ENCODE data around the gene FLT4. TPM values are rescaled to one million over a fixed set of nuclear protein-coding genes. Genes with fewer than 3 reads are reported as not detected.
A peak's percentile ranks its signal among the peaks of the same experiment; 100 is the strongest.

FLT4 gene
- total and polyA plus RNA-seq, 9 of the 15 experiments (the other 6 are each of a cell fraction or from before 2014, with no cell fraction given), result 0.01 to 0.42 (median 0.14) TPM; not detected in 2

GRCh38 chr5:180553530-180553929 lies 95.9 kb downstream of the FLT4 start (continued):
- no peak for TF ChIP-seq JUN (IDR thresholded peaks at IDR 0.05; ENCODE audit: borderline replicate concordance, low read depth, low read length)
- no peak for TF ChIP-seq JUN (CRISPR knock-in tag; IDR thresholded peaks at IDR 0.05; ENCODE audit: borderline replicate concordance)
- no peak for TF ChIP-seq THRB (CRISPR knock-in tag; conservative IDR thresholded peaks at IDR 0.05)
- no peak for TF ChIP-seq ZNF717 (CRISPR knock-in tag; IDR thresholded peaks at IDR 0.05)
- no peak for TF ChIP-seq BACH1 (tag; IDR thresholded peaks at IDR 0.05)
- TF ChIP-seq E2F8 (IDR thresholded peaks at IDR 0.05; ENCODE audit: low read depth, partially characterized antibody), result no peak
- TF ChIP-seq SP1 (CRISPR knock-in tag; IDR thresholded peaks at IDR 0.05), result no peak
- no peak for TF ChIP-seq ZNF696 (CRISPR knock-in tag; conservative IDR thresholded peaks at IDR 0.05)
- TF ChIP-seq ZNF224 (CRISPR knock-in tag; IDR thresholded peaks at IDR 0.05), result no peak
- TF ChIP-seq ZBTB26 (CRISPR knock-in tag; IDR thresholded peaks at IDR 0.05), result peak; percentile 30; the same call in 1 of the 2 replicates
- no peak for TF ChIP-seq ZNF232 (CRISPR knock-in tag; IDR thresholded peaks at IDR 0.05)
- TF ChIP-seq HDGF (IDR thresholded peaks at IDR 0.05), result no peak
- TF ChIP-seq PHF8 (IDR thresholded peaks at IDR 0.05; ENCODE audit: borderline replicate concordance, low read length), result no peak
- TF ChIP-seq ZBTB17 (CRISPR knock-in tag; IDR thresholded peaks at IDR 0.05), result no peak
- no peak for TF ChIP-seq FOS (IDR thresholded peaks at IDR 0.05; ENCODE audit: extremely low read depth, insufficient read length)
- no peak for TF ChIP-seq KDM5B (IDR thresholded peaks at IDR 0.05; ENCODE audit: insufficient replicate concordance, low read depth, low read length)
- TF ChIP-seq ZBTB34 (CRISPR knock-in tag; IDR thresholded peaks at IDR 0.05), result no peak
- no peak for TF ChIP-seq PTBP1 (IDR thresholded peaks at IDR 0.05; ENCODE audit: low read depth, low read length)
